Caco-2 (cell line): ENCODE results near the gene TBC1D8B. TPM values are rescaled to one million over a fixed set of nuclear protein-coding genes. Genes with fewer than 3 reads are reported as not detected.
"Not testable (repeated sequence)": the region's sequence is repeated elsewhere in the genome, so short reads cannot be mapped to it uniquely, and the experiment has no call there.

ENCODE experiments used
- BruUV-seq: library from RNA; stranded (reverse); fragments of 400-500 nt; replicated peaks from 2 replicates; lab custom pipeline; 2021; lab: Mats Ljungman, UMichigan
- CTCF ChIA-PET: fragments of 300-600 bp; sonication (Branson Sonifier 250); formaldehyde crosslinking; loops from one replicate; lab custom pipeline; 2022; ENCODE audit warnings: antibody characterized with exemption; lab: Charles Lee
- POLR2A ChIA-PET: fragments of 300-600 bp; sonication (Branson Sonifier 250); formaldehyde crosslinking; loops from one replicate; lab custom pipeline; 2022; ENCODE audit warnings: antibody characterized with exemption; lab: Charles Lee
- DNase-seq, 2 experiments: peaks; one replicate each; pipeline versions ENCODE4 v3.0.0 to v3.0.0-alpha.2; 2020 to 2022
- H3K27me3 ChIP-seq: replicated peaks from 2 replicates; pipeline ENCODE4 v1.6.0; 2011; ENCODE audit warnings: low read length; ENCODE audit not compliant: control insufficient read depth, insufficient read depth
- H3K36me3 ChIP-seq: 2 replicates; pipeline ENCODE4 v1.5.1; 2011; ENCODE audit warnings: low read length; ENCODE audit not compliant: control insufficient read depth, insufficient read depth
- H3K4me1 ChIP-seq: fragments of 250-450 bp; sonication (Bioruptor Pico); 2 replicates; pipeline ENCODE4 v1.5.1; 2020; ENCODE audit warnings: mild to moderate bottlenecking
- H3K4me3 ChIP-seq: 2 replicates; pipeline ENCODE4 v1.5.1; 2011; ENCODE audit warnings: low read depth, mild to moderate bottlenecking, control low read depth, low read length
- H3K9me3 ChIP-seq: fragments of 250-450 bp; sonication (Bioruptor Pico); 2 replicates; pipeline ENCODE4 v1.5.1; 2020; ENCODE audit warnings: mild to moderate bottlenecking, moderate library complexity
- H3K27ac Mint-ChIP-seq: one replicate; pipeline ENCODE4 v1.8.0; 2022; ENCODE audit warnings: mixed read lengths; ENCODE audit not compliant: unreplicated experiment
- H3K27me3 Mint-ChIP-seq: one replicate; pipeline ENCODE4 v1.8.0; 2022; ENCODE audit warnings: mixed read lengths; ENCODE audit not compliant: insufficient read depth, unreplicated experiment
- H3K36me3 Mint-ChIP-seq: one replicate; pipeline ENCODE4 v1.8.0; 2022; ENCODE audit warnings: mild to moderate bottlenecking, mixed read lengths; ENCODE audit not compliant: insufficient read depth, unreplicated experiment
- H3K4me1 Mint-ChIP-seq: one replicate; pipeline ENCODE4 v1.8.0; 2022; ENCODE audit warnings: low read depth, mixed read lengths; ENCODE audit not compliant: unreplicated experiment
- H3K4me3 Mint-ChIP-seq: one replicate; pipeline ENCODE4 v1.8.0; 2022; ENCODE audit warnings: mild to moderate bottlenecking, moderate library complexity, mixed read lengths; ENCODE audit not compliant: unreplicated experiment
- H3K9me3 Mint-ChIP-seq: one replicate; pipeline ENCODE4 v1.8.0; 2022; ENCODE audit warnings: mixed read lengths; ENCODE audit not compliant: unreplicated experiment
- CTCF ChIP-seq, 2 experiments: fragments of 200-600 bp in 1 of 2; IDR thresholded peaks; 1 replicate in 1 of 2; 2 replicates in 1 of 2; pipeline versions ENCODE4 v1.5.1 to v1.8.0; 2011 to 2022; ENCODE audit warnings: antibody characterized with exemption in 1 of 2, control low read depth in 1 of 2, inconsistent platforms in 1 of 2, low read depth in 1 of 2, low read length in 1 of 2, mild to moderate bottlenecking in 1 of 2, moderate library complexity in 1 of 2; ENCODE audit not compliant: insufficient read depth in 1 of 2, severe bottlenecking in 1 of 2, unreplicated experiment in 1 of 2
- intact Hi-C: fragments of 100-400 bp; cut with micrococcal nuclease; formaldehyde crosslinking; loops from one replicate; pipeline ENCODE4 v1.10.0; 2022; ENCODE audit not compliant: unreplicated experiment
- total RNA-seq: library from RNA; stranded (reverse); gene quantifications from 2 replicates; pipeline ENCODE4 v1.2.3, GENCODE V29; 2022

The TBC1D8B gene
- total RNA-seq, 1 experiment from 2014 or later = 7.4 TPM

DNA sequence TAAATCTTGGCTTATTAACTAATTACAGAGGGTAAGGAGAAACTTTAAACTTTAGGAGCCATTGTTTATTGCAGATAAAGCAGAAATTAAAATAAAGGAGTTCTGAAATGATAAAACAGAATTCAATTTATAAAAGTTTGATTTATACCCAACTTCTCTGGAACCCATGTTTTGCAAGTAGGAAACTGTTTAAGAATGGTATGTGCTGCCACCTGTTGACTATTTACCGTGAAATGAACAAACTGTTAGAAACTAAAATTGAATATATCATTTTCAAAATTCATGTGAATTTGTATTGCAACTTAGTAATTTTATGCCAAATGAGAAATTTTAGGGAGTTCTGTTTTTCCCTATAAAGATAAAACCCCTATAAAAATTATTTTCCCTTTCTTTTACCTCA, 11.0 kb upstream of the TBC1D8B start:
- no peaks in the 10 kb centered on the region for H3K27me3 Mint-ChIP-seq
- H3K4me1 Mint-ChIP-seq = no peaks in the 10 kb centered on the region
- no peak overlapping the region for H3K4me3 ChIP-seq
- ChIA-PET POLR2A (no interaction called here), CTCF (no interaction called here)
- no peak overlapping the region for H3K4me3 Mint-ChIP-seq
- DNase-seq = no peak
- no TSS peak for BruUV-seq
- H3K36me3 Mint-ChIP-seq = peaks cover 7% of the 10 kb centered on the region
- no peak overlapping the region for H3K27ac Mint-ChIP-seq
- TF ChIP-seq CTCF (IDR thresholded peaks at IDR 0.05; ENCODE audit: insufficient read depth in 1 of 2, low read depth in 1 of 2, low read length in 1 of 2, severe bottlenecking in 1 of 2, unreplicated experiment in 1 of 2) = peak in 1 of 2 experiments; percentile 31
- no peaks in the 10 kb centered on the region for H3K9me3 ChIP-seq
- intact Hi-C loops = loop anchor here (1.0 to 10.0 kb wide), 3 partner anchors 99 to 374 kb away; no protein-coding TSS in a partner anchor
- no peaks in the 10 kb centered on the region for H3K4me1 ChIP-seq
- H3K27me3 ChIP-seq = no peaks in the 10 kb centered on the region
- no peaks in the 10 kb centered on the region for H3K36me3 ChIP-seq
- no peaks in the 10 kb centered on the region for H3K9me3 Mint-ChIP-seq

- H3K4me1 ChIP-seq = no peaks in the 10 kb centered on the region
- Mint-ChIP-seq H3K27ac (peak overlapping the region; percentile 86), H3K4me1 (peaks cover 7% of the 10 kb centered on the region), H3K27me3 (no peaks in the 10 kb centered on the region), H3K4me3 (peak overlapping the region; percentile 91), H3K36me3 (peaks cover 3% of the 10 kb centered on the region), H3K9me3 (no peaks in the 10 kb centered on the region)
- no peaks in the 10 kb centered on the region for H3K27me3 ChIP-seq
- ChIA-PET CTCF (no interaction called here), POLR2A (interaction anchor here (1.2 kb wide), 1 partner anchor 109 kb away, joined by 5 read pairs; no protein-coding TSS in a partner anchor)
- H3K4me3 ChIP-seq = peak overlapping the region; percentile 38
- no peaks in the 10 kb centered on the region for H3K9me3 ChIP-seq
- DNase-seq = peak in 1 of 2 experiments; percentile 29
- no peak for TF ChIP-seq CTCF (IDR thresholded peaks at IDR 0.05; ENCODE audit: insufficient read depth in 1 of 2, low read depth in 1 of 2, low read length in 1 of 2, severe bottlenecking in 1 of 2, unreplicated experiment in 1 of 2)
- intact Hi-C loops = loop anchor here (2.0 to 5.0 kb wide), 5 partner anchors 21 to 190 kb away; partner anchors contain the start of genes RADX and RNF128
- H3K36me3 ChIP-seq = no peaks in the 10 kb centered on the region
- BruUV-seq = TSS peak; percentile 60
Measured at GRCh38 chrX:106802063-106802387, 448 bp upstream of the TBC1D8B start.

DNA sequence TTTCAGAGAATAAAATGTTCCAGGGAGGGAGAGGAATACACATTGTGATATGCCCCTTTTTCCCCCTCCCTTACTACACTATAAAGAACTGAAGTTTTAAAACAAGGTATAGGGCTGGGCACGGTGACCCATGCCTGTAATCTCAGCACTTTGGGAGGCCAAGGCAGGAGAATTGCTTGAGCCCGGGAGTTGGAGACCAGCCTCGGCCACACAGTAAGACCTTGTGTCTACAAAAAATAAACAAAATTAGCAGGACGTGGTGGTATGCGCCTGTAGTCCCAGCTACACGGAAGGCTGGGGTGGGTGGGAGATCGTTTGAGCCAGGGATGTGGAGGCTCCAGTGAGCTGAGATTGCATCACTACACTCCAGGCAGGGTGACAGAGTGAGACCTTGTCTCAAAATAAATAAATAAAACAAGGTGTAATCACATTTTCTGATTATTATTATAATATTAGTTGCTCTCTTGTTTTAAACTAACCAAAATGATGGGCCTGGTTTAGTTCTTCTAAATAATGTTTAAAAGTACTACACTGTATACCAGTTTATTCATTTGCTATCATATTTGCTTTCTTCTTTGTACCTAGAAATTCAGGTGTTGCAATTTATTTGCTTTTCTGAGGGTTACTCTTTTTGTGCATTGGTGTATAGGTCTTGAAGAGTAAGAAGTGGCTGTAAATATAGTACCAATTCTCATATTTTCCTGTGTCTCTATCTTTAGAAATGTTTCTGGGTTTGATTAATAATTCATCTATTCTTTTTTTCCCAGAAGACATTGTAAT, 8.8 kb downstream of the TBC1D8B start:
- no peak overlapping the region for H3K4me3 Mint-ChIP-seq
- Histone ChIP-seq H3K4me1 (no peaks in the 10 kb centered on the region), H3K36me3 (no peaks in the 10 kb centered on the region), H3K4me3 (no peak overlapping the region), H3K9me3 (no peaks in the 10 kb centered on the region), H3K27me3 (no peaks in the 10 kb centered on the region)
- H3K36me3 Mint-ChIP-seq = no peaks in the 10 kb centered on the region
- no peaks in the 10 kb centered on the region for H3K9me3 Mint-ChIP-seq
- no peaks in the 10 kb centered on the region for H3K4me1 Mint-ChIP-seq
- no TSS peak for BruUV-seq
- no peak for DNase-seq
- POLR2A ChIA-PET = no interaction called here
- CTCF ChIA-PET = no interaction called here
- H3K27ac Mint-ChIP-seq = no peak overlapping the region
- no peaks in the 10 kb centered on the region for H3K27me3 Mint-ChIP-seq
- intact Hi-C loops = no loop called here
- TF ChIP-seq CTCF (IDR thresholded peaks at IDR 0.05; ENCODE audit: insufficient read depth in 1 of 2, low read depth in 1 of 2, low read length in 1 of 2, severe bottlenecking in 1 of 2, unreplicated experiment in 1 of 2) = no peak

DNA sequence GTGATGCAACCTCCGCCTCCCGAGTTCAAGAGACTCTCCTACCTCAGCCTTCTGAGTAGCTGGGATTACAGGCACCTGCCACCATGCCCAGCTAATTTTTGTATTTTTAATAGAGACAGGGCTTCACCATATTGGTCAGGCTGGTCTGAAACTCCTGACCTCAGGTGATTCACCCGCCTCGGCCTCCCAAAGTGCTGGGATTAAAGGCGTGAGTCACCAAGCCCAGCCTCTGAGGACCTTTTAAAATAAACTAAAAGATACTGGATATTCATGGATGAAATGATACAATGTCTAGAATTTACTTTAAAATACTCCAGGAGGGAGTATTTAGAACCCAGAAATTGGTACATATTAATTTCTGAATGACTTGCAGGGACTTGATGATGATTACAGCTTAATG, 10.5 kb downstream of the TBC1D8B start:
- H3K27me3 Mint-ChIP-seq, H3K27ac Mint-ChIP-seq: not testable (repeated sequence)

DNA sequence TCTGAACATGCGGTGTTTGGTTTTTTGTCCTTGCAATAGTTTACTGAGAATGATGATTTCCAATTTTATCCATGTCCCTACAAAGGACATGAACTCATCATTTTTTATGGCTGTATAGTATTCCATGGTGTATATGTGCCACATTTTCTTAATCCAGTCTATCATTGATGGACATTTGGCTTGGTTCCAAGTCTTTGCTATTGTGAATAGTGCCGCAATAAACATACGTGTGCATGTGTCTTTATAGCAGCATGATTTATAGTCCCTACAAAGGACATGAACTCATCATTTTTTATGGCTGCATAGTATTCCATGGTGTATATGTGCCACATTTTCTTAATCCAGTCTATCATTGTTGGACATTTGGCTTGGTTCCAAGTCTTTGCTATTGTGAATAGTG, 11.6 kb downstream of the TBC1D8B start:
- CTCF ChIA-PET, H3K9me3 ChIP-seq, H3K27me3 ChIP-seq, H3K4me1 ChIP-seq, H3K27ac Mint-ChIP-seq, H3K4me3 ChIP-seq, intact Hi-C loops, H3K27me3 Mint-ChIP-seq, H3K9me3 Mint-ChIP-seq, H3K36me3 Mint-ChIP-seq, H3K36me3 ChIP-seq, POLR2A ChIA-PET, BruUV-seq, H3K4me3 Mint-ChIP-seq, H3K4me1 Mint-ChIP-seq, DNase-seq: not testable (repeated sequence)

More for the DNA sequence above, 10.5 kb downstream of the TBC1D8B start:
- H3K4me1 ChIP-seq, intact Hi-C loops, H3K9me3 Mint-ChIP-seq, BruUV-seq, POLR2A ChIA-PET, CTCF ChIA-PET, H3K36me3 Mint-ChIP-seq, H3K4me3 Mint-ChIP-seq, H3K27me3 ChIP-seq, DNase-seq, H3K4me1 Mint-ChIP-seq, H3K36me3 ChIP-seq, H3K4me3 ChIP-seq, H3K9me3 ChIP-seq: not testable (repeated sequence)
